OCI-LY7 (cell line): Measurements from ENCODE around the gene NUDT9.

Experiments
- CTCF ChIP-seq: fragments of 200-600 bp; sonication (generic); conservative IDR thresholded peaks from 2 replicates; pipeline ENCODE4 v1.5.1; 2014; ENCODE audit warnings: mild to moderate bottlenecking, antibody characterized with exemption, low read length, moderate library complexity, mixed read lengths
- EZH2phosphoT487 ChIP-seq: fragments of 200-600 bp; sonication (generic); IDR thresholded peaks from 2 replicates; pipeline ENCODE4 v1.6.1; 2018; ENCODE audit warnings: low read depth, borderline replicate concordance, mild to moderate bottlenecking, mixed run types, antibody characterized with exemption, low read length, moderate library complexity, mixed read lengths

GRCh38 chr4:87422104-87423052 is at the start of gene NUDT9:
- TF ChIP-seq CTCF (0 out of 2 replicates have a peak, but pooled peaks have one; percentile 18), EZH2phosphoT487 (no peak)
